Panc1 (cell line): Measurements from ENCODE around the gene GALNT14. TPM values are rescaled to one million over a fixed set of nuclear protein-coding genes. Genes with fewer than 3 reads are reported as not detected.

ENCODE experiments used
- ATAC-seq: fragments of 200-7000 bp; cut with Tn5 transposase; 2 replicates; pipeline ENCODE4 v1.9.1; 2020; ENCODE audit warnings: mild to moderate bottlenecking, moderate library complexity
- BruUV-seq: library from RNA; stranded (reverse); fragments of 400-500 nt; replicated peaks from 2 replicates; lab custom pipeline; 2021; lab: Mats Ljungman, UMichigan
- CTCF ChIA-PET: fragments of 300-600 bp; sonication (Branson Sonifier 250); formaldehyde crosslinking; loops from one replicate; lab custom pipeline; 2022; ENCODE audit warnings: antibody characterized with exemption; lab: Charles Lee
- POLR2A ChIA-PET: fragments of 300-600 bp; sonication (Branson Sonifier 250); formaldehyde crosslinking; loops from one replicate; lab custom pipeline; 2022; ENCODE audit warnings: antibody characterized with exemption; lab: Charles Lee
- DNase-seq: peaks from one replicate; pipeline ENCODE4 v3.0.0-alpha.2; 2010; ENCODE audit warnings: low read depth, low spot score
- H3K27ac ChIP-seq: 2 replicates; pipeline ENCODE4 v1.5.1; 2011; ENCODE audit warnings: mild to moderate bottlenecking, low read length, inconsistent platforms
- H3K27me3 ChIP-seq: fragments of 200-500 bp; sonication (Bioruptor generic); 2 replicates; pipeline ENCODE4 v1.6.0; 2014; ENCODE audit warnings: low read length, inconsistent platforms; ENCODE audit not compliant: control insufficient read depth, insufficient read depth
- H3K36me3 ChIP-seq: fragments of 200-500 bp; sonication (Bioruptor generic); 2 replicates; pipeline ENCODE4 v1.5.1; 2014; ENCODE audit warnings: inconsistent platforms, mild to moderate bottlenecking, low read length, moderate library complexity; ENCODE audit not compliant: control insufficient read depth, insufficient read depth
- H3K4me1 ChIP-seq: 2 replicates; pipeline ENCODE4 v1.5.1; 2011; ENCODE audit warnings: inconsistent platforms, mild to moderate bottlenecking, low read length, moderate library complexity; ENCODE audit not compliant: control insufficient read depth, insufficient read depth
- H3K4me3 ChIP-seq, 2 experiments: 2 replicates each; pipeline ENCODE4 v1.5.1; 2011 to 2012; ENCODE audit warnings: low read depth in 2 of 2, low read length in 2 of 2, mild to moderate bottlenecking in 2 of 2, inconsistent platforms in 1 of 2, moderate library complexity in 1 of 2
- H3K9me3 ChIP-seq: fragments of 200-500 bp; sonication (Bioruptor generic); 2 replicates; pipeline ENCODE4 v1.5.1; 2014; ENCODE audit warnings: low read depth, mild to moderate bottlenecking, inconsistent platforms, low read length, moderate library complexity; ENCODE audit not compliant: control insufficient read depth, insufficient read depth
- POLR2AphosphoS5 ChIP-seq: IDR thresholded peaks from 2 replicates; pipeline ENCODE4 v1.6.1; 2012; ENCODE audit warnings: mild to moderate bottlenecking, low read depth, low read length, moderate library complexity
- SIN3A ChIP-seq: IDR thresholded peaks from 2 replicates; pipeline ENCODE4 v1.6.1; 2012; ENCODE audit warnings: low read depth, mild to moderate bottlenecking, low read length, moderate library complexity, borderline replicate concordance; ENCODE audit not compliant: insufficient read depth
- TCF7L2 ChIP-seq: IDR thresholded peaks from 2 replicates; pipeline ENCODE4 v1.6.1; 2011; ENCODE audit warnings: mild to moderate bottlenecking, low read depth, low read length, inconsistent platforms
- in situ Hi-C: cut with HindIII; loops from 2 replicates; pipeline ENCODE4 v1.10.0; 2016; ENCODE audit warnings: low sequenced_read_pairs, low pct_unique_long_range_greater_than_20kb
- intact Hi-C: fragments of 100-400 bp; cut with micrococcal nuclease; formaldehyde crosslinking; loops from one replicate; pipeline ENCODE4 v1.10.0; 2022; ENCODE audit not compliant: unreplicated experiment
- total RNA-seq: library from RNA; stranded (reverse); gene quantifications from one replicate; pipeline ENCODE4 v1.2.1, GENCODE V29; 2021; ENCODE audit not compliant: unreplicated experiment
- TF ChIP-seq, protein P1 (sequence below), 2 experiments: IDR thresholded peaks; 2 replicates each; pipeline ENCODE4 v1.6.1; 2011 to 2012; ENCODE audit warnings: low read depth in 2 of 2, control low read depth in 1 of 2, low read length in 1 of 2, mild to moderate bottlenecking in 1 of 2, moderate library complexity in 1 of 2; ENCODE audit not compliant: insufficient read depth in 1 of 2
- TF ChIP-seq, protein P2 (sequence below): fragments of 450-650 bp; IDR thresholded peaks from 2 replicates; pipeline ENCODE4 v1.5.1; 2017; ENCODE audit warnings: mild to moderate bottlenecking

Gene GALNT14
- total RNA-seq, 1 experiment from 2014 or later = 0.67 TPM

DNA sequence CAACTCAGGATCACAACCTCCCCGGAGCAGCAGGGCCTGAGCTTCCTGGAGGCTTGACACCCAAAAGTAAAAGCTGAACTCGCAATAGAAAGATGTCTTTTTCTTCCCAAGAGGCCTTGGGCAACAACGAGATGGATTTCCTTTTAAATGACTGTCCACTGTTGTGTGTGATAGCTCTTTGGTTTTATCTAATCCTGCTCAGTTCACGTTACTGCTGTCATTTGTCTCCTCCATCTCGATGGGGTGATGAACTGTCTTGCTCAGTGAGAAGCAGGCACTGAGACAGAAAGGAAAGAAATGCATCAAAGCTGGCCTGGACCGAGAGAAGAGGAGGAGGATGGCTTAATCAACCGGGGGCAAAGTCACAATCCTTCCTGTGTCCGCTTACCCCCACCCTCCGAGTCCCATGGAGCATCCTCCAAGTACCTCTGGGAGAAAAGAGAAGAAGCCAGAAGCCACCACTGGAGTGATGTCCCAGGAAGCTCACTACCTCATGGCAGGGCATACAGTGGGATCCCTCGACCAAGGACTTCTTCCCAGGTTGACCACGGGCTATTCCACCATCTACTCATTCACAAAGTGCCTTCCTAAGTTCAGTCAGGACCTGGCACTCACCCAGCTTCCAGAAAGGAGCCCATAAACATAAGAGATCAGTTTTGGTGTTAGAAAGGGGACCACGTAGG lies 68.5 kb downstream of the GALNT14 start:
- intact Hi-C loops = no loop called here
- BruUV-seq = no TSS peak
- TF ChIP-seq, protein P1, sequence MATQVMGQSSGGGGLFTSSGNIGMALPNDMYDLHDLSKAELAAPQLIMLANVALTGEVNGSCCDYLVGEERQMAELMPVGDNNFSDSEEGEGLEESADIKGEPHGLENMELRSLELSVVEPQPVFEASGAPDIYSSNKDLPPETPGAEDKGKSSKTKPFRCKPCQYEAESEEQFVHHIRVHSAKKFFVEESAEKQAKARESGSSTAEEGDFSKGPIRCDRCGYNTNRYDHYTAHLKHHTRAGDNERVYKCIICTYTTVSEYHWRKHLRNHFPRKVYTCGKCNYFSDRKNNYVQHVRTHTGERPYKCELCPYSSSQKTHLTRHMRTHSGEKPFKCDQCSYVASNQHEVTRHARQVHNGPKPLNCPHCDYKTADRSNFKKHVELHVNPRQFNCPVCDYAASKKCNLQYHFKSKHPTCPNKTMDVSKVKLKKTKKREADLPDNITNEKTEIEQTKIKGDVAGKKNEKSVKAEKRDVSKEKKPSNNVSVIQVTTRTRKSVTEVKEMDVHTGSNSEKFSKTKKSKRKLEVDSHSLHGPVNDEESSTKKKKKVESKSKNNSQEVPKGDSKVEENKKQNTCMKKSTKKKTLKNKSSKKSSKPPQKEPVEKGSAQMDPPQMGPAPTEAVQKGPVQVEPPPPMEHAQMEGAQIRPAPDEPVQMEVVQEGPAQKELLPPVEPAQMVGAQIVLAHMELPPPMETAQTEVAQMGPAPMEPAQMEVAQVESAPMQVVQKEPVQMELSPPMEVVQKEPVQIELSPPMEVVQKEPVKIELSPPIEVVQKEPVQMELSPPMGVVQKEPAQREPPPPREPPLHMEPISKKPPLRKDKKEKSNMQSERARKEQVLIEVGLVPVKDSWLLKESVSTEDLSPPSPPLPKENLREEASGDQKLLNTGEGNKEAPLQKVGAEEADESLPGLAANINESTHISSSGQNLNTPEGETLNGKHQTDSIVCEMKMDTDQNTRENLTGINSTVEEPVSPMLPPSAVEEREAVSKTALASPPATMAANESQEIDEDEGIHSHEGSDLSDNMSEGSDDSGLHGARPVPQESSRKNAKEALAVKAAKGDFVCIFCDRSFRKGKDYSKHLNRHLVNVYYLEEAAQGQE (IDR thresholded peaks at IDR 0.05; ENCODE audit: insufficient read depth in 1 of 2, low read depth in 2 of 2, low read length in 1 of 2) = no peak
- TF ChIP-seq, protein P2, sequence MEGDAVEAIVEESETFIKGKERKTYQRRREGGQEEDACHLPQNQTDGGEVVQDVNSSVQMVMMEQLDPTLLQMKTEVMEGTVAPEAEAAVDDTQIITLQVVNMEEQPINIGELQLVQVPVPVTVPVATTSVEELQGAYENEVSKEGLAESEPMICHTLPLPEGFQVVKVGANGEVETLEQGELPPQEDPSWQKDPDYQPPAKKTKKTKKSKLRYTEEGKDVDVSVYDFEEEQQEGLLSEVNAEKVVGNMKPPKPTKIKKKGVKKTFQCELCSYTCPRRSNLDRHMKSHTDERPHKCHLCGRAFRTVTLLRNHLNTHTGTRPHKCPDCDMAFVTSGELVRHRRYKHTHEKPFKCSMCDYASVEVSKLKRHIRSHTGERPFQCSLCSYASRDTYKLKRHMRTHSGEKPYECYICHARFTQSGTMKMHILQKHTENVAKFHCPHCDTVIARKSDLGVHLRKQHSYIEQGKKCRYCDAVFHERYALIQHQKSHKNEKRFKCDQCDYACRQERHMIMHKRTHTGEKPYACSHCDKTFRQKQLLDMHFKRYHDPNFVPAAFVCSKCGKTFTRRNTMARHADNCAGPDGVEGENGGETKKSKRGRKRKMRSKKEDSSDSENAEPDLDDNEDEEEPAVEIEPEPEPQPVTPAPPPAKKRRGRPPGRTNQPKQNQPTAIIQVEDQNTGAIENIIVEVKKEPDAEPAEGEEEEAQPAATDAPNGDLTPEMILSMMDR = no peak
- TF ChIP-seq POLR2AphosphoS5 = no peak
- TF ChIP-seq TCF7L2 = no peak
- TF ChIP-seq SIN3A = no peak
- Histone ChIP-seq H3K4me1 (no peaks in the 10 kb centered on the region), H3K27me3 (no peaks in the 10 kb centered on the region; the same call in 1 of the 2 replicates), H3K9me3 (no peaks in the 10 kb centered on the region), H3K36me3 (no peaks in the 10 kb centered on the region), H3K4me3 (no peak overlapping the region), H3K27ac (no peak overlapping the region)
- no peak for ATAC-seq
- ChIA-PET CTCF (no interaction called here), POLR2A (no interaction called here)
- in situ Hi-C loops = no loop called here
- DNase-seq = no peak

DNA sequence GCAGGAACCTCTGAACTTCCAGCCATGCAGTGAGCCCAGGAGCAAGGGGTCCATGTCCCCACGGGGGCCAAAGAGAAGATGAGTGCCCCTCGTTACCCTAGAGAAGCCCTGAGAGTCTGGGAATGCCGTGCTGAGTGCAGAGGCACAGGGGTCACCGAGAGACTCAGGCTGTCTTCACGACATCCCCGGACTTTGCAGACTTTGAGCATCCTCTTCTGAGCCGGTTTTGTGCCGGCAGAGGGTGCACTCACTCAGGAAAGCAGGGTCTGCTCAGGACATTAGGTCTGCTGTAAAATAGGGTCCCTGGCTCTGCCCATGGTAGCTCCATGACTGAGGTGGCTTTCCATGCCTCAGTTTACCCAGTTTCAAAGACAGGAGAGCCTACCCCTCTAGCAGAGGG lies 71.0 kb downstream of the GALNT14 start:
- Histone ChIP-seq H3K27me3 (no peaks in the 10 kb centered on the region), H3K9me3 (no peaks in the 10 kb centered on the region), H3K4me3 (no peak overlapping the region), H3K36me3 (no peaks in the 10 kb centered on the region), H3K27ac (no peak overlapping the region), H3K4me1 (no peaks in the 10 kb centered on the region)
- no peak for TF ChIP-seq POLR2AphosphoS5
- TF ChIP-seq, protein P2 = peak; percentile 20; the same call in 1 of the 2 replicates
- ATAC-seq (no peak), DNase-seq (no peak)
- in situ Hi-C loops = no loop called here
- ChIA-PET POLR2A (no interaction called here), CTCF (no interaction called here)
- no TSS peak for BruUV-seq
- intact Hi-C loops = no loop called here
